DOHH2 (cell line): Measurements from ENCODE around the gene UBTD2.

Experiments used
- H3F3A ChIP-seq: fragments of 200-600 bp; sonication (generic), shearing (Covaris generic); 2 replicates; pipeline ENCODE4 v1.6.0; 2016; ENCODE audit warnings: antibody characterized with exemption, mild to moderate bottlenecking; ENCODE audit not compliant: control insufficient read depth, insufficient read depth
- H3K27ac ChIP-seq: fragments of 200-600 bp; sonication (generic); 2 replicates; pipeline ENCODE4 v1.5.1; 2014; ENCODE audit warnings: low read depth, mild to moderate bottlenecking, low read length, moderate library complexity
- H3K27me3 ChIP-seq: fragments of 200-600 bp; sonication (generic); 2 replicates; pipeline ENCODE4 v1.6.1; 2014; ENCODE audit warnings: mild to moderate bottlenecking, low read length, mixed read lengths; ENCODE audit not compliant: control insufficient read depth
- H3K36me3 ChIP-seq: fragments of 200-600 bp; sonication (generic); 2 replicates; pipeline ENCODE4 v1.6.1; 2014; ENCODE audit warnings: mild to moderate bottlenecking, low read length, moderate library complexity, mixed read lengths; ENCODE audit not compliant: control insufficient read depth
- H3K4me1 ChIP-seq: fragments of 200-600 bp; sonication (generic); 2 replicates; pipeline ENCODE4 v1.6.1; 2014; ENCODE audit warnings: mild to moderate bottlenecking, low read length, mixed read lengths; ENCODE audit not compliant: control insufficient read depth
- H3K4me2 ChIP-seq: fragments of 200-600 bp; sonication (generic); 2 replicates; pipeline ENCODE4 v1.6.0; 2014; ENCODE audit warnings: mild to moderate bottlenecking, low read length, moderate library complexity
- H3K4me3 ChIP-seq: fragments of 200-600 bp; sonication (generic); 2 replicates; pipeline ENCODE4 v1.5.1; 2014; ENCODE audit warnings: mild to moderate bottlenecking, low read length, mixed read lengths
- H3K79me2 ChIP-seq: fragments of 200-600 bp; sonication (generic); 2 replicates; pipeline ENCODE4 v1.6.1; 2014; ENCODE audit warnings: mild to moderate bottlenecking, low read length, mixed read lengths; ENCODE audit not compliant: control insufficient read depth
- H3K9me2 ChIP-seq: fragments of 200-600 bp; sonication (generic); replicated peaks from 2 replicates; pipeline ENCODE4 v1.6.1; 2014; ENCODE audit warnings: mild to moderate bottlenecking, low read length, mixed read lengths; ENCODE audit not compliant: control insufficient read depth
- H3K9me3 ChIP-seq: fragments of 200-600 bp; sonication (generic); 2 replicates; pipeline ENCODE4 v1.6.1; 2014; ENCODE audit warnings: antibody characterized with exemption, low read length, mixed read lengths; ENCODE audit not compliant: control insufficient read depth, insufficient read depth
- H4K20me1 ChIP-seq: fragments of 200-600 bp; sonication (generic); 2 replicates; pipeline ENCODE4 v1.6.0; 2014; ENCODE audit warnings: low read depth, mild to moderate bottlenecking, antibody characterized with exemption, low read length, moderate library complexity; ENCODE audit not compliant: control insufficient read depth, insufficient read depth
- CTCF ChIP-seq: fragments of 200-600 bp; sonication (generic); IDR thresholded peaks from one replicate; pipeline ENCODE4 v1.5.1; 2014; ENCODE audit warnings: antibody characterized with exemption, mild to moderate bottlenecking, low read depth, low read length; ENCODE audit not compliant: poor library complexity, severe bottlenecking
- EZH2phosphoT487 ChIP-seq: fragments of 200-600 bp; sonication (generic); IDR thresholded peaks from 2 replicates; pipeline ENCODE4 v1.6.1; 2017; ENCODE audit warnings: borderline replicate concordance, mild to moderate bottlenecking, antibody characterized with exemption, low read length, moderate library complexity, mixed read lengths

The UBTD2 gene

DNA sequence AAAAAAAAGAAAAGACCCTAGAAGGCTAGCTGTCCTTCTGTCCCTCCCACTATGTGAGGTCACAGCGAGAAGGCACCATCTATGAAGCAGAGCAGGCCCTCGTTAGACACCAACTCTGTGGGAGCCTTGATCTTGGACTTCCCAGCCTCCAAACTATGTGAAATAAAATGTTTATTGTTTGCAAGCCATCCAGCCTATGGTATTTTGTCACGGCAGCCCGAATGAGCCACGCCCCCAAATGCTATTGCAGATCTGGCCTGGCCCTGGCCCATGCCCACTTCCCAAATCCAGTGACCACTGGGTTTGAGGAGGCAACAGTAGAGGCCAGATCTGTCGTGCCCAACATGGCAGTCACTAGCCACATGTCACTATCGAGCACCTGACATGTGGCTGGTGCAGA, 106.4 kb downstream of the UBTD2 start:
- Histone ChIP-seq H3K27ac (no peak overlapping the region), H3K79me2 (peaks cover 78% of the 10 kb centered on the region), H3K9me3 (no peaks in the 10 kb centered on the region), H3F3A (peaks cover 15% of the 10 kb centered on the region), H4K20me1 (no peaks in the 10 kb centered on the region), H3K27me3 (no peaks in the 10 kb centered on the region), H3K36me3 (peaks cover 9% of the 10 kb centered on the region), H3K4me1 (peaks cover 70% of the 10 kb centered on the region), H3K9me2 (no peaks in the 10 kb centered on the region), H3K4me2 (no peak overlapping the region), H3K4me3 (no peak overlapping the region)
- no peak for TF ChIP-seq EZH2phosphoT487
- no peak for TF ChIP-seq CTCF

DNA sequence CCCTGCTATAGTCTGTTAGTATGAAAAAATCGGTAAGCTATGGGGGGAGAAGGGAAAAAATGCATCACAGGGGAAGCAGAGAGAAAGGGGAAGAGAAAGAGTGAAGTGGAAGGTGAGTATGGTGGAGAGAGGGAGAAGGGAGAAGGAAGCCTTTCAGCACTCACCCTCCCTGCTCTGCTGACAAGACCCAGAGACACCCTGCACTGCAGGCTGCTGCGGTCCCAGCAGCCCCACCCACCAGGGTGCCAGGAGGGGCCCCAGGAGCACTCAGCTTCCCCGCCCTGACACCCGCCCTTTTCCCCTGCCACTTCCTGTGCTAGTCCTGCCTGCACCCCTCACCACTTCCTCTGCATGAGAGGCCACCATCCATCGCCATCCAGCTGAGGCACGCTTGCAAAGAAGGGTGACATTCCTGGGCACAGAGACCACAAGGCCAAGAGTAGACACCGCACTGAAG, 108.3 kb downstream of the UBTD2 start:
- no peaks in the 10 kb centered on the region for H3K27me3 ChIP-seq
- no peaks in the 10 kb centered on the region for H3K9me3 ChIP-seq
- H3F3A ChIP-seq = peaks cover 10% of the 10 kb centered on the region
- H3K9me2 ChIP-seq = no peaks in the 10 kb centered on the region
- peaks cover 80% of the 10 kb centered on the region for H3K79me2 ChIP-seq
- TF ChIP-seq CTCF (no peak), EZH2phosphoT487 (no peak)
- peaks cover 9% of the 10 kb centered on the region for H3K36me3 ChIP-seq
- peak overlapping the region; percentile 96 for H3K4me2 ChIP-seq
- peak overlapping the region; percentile 81 for H3K27ac ChIP-seq
- H3K4me1 ChIP-seq = peaks cover 63% of the 10 kb centered on the region
- peak overlapping the region; percentile 72 for H3K4me3 ChIP-seq
- no peaks in the 10 kb centered on the region for H4K20me1 ChIP-seq

- H3K27ac ChIP-seq = no peak overlapping the region
- H3F3A ChIP-seq = peaks cover 10% of the 10 kb centered on the region
- no peak overlapping the region for H3K4me3 ChIP-seq
Measured at GRCh38 chr5:172173564-172174153, 109.9 kb downstream of the UBTD2 start.

More at GRCh38 chr5:172173564-172174153, 109.9 kb downstream of the UBTD2 start:
- Histone ChIP-seq H3K79me2 (peaks cover 71% of the 10 kb centered on the region), H3K4me1 (peaks cover 47% of the 10 kb centered on the region), H4K20me1 (no peaks in the 10 kb centered on the region), H3K9me3 (no peaks in the 10 kb centered on the region), H3K4me2 (no peak overlapping the region), H3K36me3 (peaks cover 9% of the 10 kb centered on the region), H3K9me2 (no peaks in the 10 kb centered on the region), H3K27me3 (no peaks in the 10 kb centered on the region)
- no peak for TF ChIP-seq EZH2phosphoT487
- no peak for TF ChIP-seq CTCF
